HUDEP-2 (cell line): ENCODE measurements around the gene POMZP3.
"Not testable (repeated sequence)": the region's sequence is repeated elsewhere in the genome, so short reads cannot be mapped to it uniquely, and the experiment has no call there.

Source experiments
- DNase-seq, 76 experiments: peaks; one replicate each; lab custom pipeline; 2025; ENCODE audit not compliant: unreplicated experiment in 76 of 76; lab: John Stamatoyannopoulos, UW

Gene POMZP3

GRCh38 chr7:76626989-76627642, at the start of gene POMZP3:
POMZP3 (minus strand) TSS chr7:76627279; CDS start chr7:76626064, 1,215 bp downstream.
- DNase-seq = peak in 13 of 76 experiments; percentile 10 to 49 (median 27)

- DNase-seq = not testable (repeated sequence)
Measured at GRCh38 chr7:76675783-76676182, 48.7 kb upstream of the POMZP3 start.

DNA sequence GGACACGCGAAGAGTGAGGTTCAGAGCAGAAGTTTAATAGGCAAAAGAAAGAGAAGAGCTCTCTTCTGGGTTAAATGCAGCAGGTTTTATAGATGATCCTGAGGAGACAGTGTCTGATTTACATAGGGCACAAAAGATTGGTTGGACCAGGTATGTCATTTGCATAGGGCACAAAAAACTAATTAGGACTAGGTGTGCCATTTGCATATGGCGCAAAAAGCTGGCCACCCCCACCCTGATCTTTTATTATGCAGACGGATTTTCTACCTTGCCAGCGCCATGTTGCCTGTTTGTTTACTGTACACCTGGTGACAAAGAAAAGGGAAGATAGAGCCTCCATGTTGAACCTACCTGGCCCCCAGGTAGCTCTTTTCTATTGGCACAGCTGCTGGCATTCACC, 46.3 kb upstream of the POMZP3 start:
- DNase-seq = not testable (repeated sequence)

DNA sequence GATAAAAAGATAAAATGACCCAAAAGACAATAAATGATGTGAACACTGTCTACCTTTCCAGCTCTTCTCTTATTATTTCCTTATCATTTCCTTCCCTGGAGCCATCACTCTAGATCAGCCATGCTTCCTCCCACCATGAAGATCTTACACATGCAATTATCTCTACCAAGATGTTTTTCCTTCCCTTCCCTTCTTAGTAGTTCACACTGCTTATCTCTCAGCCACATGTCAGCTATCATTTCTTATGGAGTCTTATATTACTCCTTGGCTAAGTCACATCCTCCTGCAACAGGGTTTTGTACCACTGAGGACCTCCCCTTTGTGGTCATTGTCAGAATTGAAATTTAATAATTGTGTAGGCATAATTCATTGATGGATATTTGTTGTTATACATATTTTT, 32.1 kb upstream of the POMZP3 start:
- DNase-seq = not testable (repeated sequence)

GRCh38 chr7:76656425-76656824, 29.3 kb upstream of the POMZP3 start:
- not testable (repeated sequence) for DNase-seq

GRCh38 chr7:76642620-76643019, 15.5 kb upstream of the POMZP3 start:
- not testable (repeated sequence) for DNase-seq

GRCh38 chr7:76637061-76637691, 10.1 kb upstream of the POMZP3 start:
- not testable (repeated sequence) for DNase-seq

GRCh38 chr7:76626581-76626980, 498 bp downstream of the POMZP3 start:
- peak in 7 of 76 experiments; percentile 4 to 14 (median 10) for DNase-seq

DNA sequence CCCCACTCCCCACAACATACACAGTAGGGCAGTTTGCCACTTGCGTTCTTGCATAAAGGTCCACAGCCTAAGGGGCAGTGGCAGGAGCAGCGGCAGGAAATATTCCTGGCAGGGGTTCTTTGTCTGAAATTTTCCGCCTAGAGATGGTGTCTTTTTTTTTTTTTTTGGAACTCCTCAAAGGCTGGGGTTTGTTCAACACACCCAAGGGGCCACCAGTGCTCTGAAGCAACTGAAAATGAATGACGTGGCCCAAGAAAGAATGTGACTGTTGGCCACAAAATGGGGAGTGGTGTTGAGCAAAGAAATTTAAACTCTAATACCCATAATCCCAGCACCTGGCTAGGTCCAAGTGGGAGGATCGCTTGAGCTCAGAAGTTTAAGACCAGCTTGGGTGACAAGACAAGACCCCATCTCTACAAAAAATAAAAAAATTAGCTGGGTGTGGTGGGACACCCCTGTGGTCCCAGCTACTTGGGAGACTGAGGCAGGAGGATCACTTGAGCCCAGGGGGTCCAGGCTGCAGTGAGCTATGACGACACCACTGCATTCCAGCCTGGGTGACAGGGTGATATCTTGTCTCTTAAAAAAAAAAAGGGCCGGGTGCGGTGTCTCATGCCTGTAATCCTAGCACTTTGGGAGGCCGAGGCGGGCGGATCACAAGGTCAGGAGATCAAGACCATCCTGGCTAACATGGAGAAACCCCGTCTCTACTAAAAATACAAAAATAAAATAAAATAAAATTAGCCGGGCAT, 7.5 kb downstream of the POMZP3 start:
- not testable (repeated sequence) for DNase-seq

GRCh38 chr7:76613783-76614182, 13.3 kb downstream of the POMZP3 start:
- DNase-seq = peak in 37 of 76 experiments; percentile 5 to 49 (median 26)

DNA sequence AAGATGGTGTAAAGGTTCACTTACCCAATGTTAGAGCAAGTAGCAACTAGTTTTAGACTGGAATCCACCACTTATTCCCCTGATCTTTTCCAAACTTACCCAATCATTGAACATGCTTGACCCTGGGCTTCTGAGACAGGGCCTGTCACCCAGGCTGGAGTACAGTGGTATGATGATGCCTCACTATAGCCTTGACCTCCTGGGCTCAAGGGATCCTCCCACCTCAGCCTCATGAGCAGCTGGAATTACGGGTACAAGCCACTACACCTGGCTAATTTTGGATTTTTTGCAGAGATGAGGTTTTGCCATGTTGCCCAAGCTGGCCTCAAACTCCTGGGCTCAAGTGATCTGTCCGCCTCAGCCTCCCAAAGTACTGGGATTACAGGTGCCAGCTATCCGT, 14.8 kb downstream of the POMZP3 start:
- DNase-seq = not testable (repeated sequence)

- not testable (repeated sequence) for DNase-seq
Measured at GRCh38 chr7:76609864-76610263, 17.2 kb downstream of the POMZP3 start.

DNA sequence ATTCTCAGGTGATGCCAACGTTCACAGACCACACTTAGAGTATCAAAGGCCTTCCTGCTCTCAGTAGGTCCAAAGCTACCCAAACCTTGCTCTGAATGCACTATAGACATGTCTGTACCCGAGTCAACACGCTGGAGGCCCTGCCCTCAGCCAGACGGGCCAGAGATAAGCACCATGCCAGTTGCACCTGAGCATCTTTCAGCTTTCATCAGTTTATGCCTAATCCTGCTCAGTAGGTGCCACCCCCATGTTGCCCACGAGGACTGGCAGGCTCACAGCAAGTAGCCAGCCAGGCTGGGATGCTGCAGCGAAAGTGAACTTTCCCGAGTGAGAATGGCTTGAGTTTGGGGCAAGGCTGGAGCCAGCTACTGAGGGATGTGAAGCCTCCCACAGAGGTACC, 18.6 kb downstream of the POMZP3 start:
- DNase-seq = not testable (repeated sequence)

DNA sequence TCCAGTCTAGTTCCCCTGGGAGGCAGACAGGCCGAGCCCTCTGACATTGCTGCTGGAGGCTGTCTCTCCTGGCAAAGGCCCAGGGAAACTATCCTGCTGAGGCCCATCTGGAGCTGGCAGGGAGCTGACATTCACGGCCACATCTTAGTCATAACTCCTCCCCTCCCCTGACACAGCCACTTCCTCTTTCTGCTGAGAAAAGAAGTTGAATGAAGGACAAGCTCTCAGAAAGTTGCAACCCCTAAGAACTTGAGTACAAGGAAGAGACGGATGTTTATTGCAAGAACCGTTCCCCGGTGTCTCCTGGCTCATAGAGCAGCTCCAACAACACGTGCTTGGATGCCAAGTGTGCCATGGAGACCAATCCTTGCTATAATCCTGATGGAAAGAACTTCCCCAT, 21.1 kb downstream of the POMZP3 start:
- peak in 59 of 76 experiments; percentile 13 to 80 (median 52) for DNase-seq

DNA sequence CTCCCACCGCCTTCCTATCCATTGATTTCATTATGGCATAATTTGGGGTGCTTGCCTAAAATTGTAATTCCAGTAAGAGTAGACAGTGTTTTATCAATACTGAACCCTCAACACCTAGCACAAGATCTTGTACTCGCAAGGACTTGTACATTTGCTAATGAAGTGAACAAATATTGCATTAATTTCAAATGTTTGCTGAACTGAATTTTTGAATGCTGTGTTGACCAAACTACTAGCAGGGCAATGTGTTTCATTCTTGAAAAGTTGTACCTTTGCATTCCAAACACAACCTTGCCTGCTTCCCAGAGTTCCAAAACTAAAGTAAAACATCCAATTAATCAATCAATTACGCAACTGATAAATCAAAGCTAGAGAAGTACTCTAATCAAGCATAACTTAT, 26.4 kb downstream of the POMZP3 start:
- not testable (repeated sequence) for DNase-seq

GRCh38 chr7:76600116-76600482, 27.0 kb downstream of the POMZP3 start:
- DNase-seq = not testable (repeated sequence)

GRCh38 chr7:76598590-76599264, 28.4 kb downstream of the POMZP3 start:
- DNase-seq = not testable (repeated sequence)

GRCh38 chr7:76597288-76597687, 29.8 kb downstream of the POMZP3 start:
- not testable (repeated sequence) for DNase-seq

DNA sequence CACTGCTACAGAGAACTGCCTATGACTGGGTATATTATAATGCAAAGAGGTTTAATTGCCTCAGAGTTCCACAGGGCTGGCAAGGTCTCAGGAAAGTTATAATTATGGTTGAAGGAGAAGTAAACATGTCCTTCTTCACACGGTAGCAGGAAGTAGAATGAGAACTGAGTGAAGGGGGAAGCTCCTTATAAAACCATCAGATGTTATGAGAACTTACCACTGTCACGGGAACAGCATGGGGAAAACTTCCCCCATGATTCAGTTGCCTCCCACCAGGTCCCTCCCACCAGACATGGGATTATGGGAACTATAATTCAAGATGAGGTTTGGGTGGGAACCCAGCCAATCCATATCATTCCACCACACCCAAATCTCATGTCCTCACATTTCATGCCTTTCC, 34.4 kb downstream of the POMZP3 start:
- DNase-seq = not testable (repeated sequence)

- DNase-seq = peak in 63 of 76 experiments; percentile 1 to 71 (median 44)
Measured at GRCh38 chr7:76591602-76592304, 35.3 kb downstream of the POMZP3 start.
